ENCODE results near the gene TRANK1.
"Not testable (repeated sequence)": the region's sequence is repeated elsewhere in the genome, so short reads cannot be mapped to it uniquely, and the experiment has no call there.

TRANK1 gene

GRCh38 chr3:36911990-36912804 is 32.7 kb downstream of the TRANK1 start:
- DNase-seq: no peak

- DNase-seq: no peak
Measured at GRCh38 chr3:36909666-36910065, 35.2 kb downstream of the TRANK1 start.

GRCh38 chr3:36909181-36909580 is 35.7 kb downstream of the TRANK1 start:
- no peak for DNase-seq

GRCh38 chr3:36908647-36909180 is 36.1 kb downstream of the TRANK1 start:
- no peak for DNase-seq

GRCh38 chr3:36907911-36908646 is 36.8 kb downstream of the TRANK1 start:
- no peak for DNase-seq

GRCh38 chr3:36906504-36907149 is 38.2 kb downstream of the TRANK1 start:
- DNase-seq: no peak

- no peak for DNase-seq
Measured at GRCh38 chr3:36905545-36905944, 39.3 kb downstream of the TRANK1 start.

GRCh38 chr3:36904641-36905040 is 40.2 kb downstream of the TRANK1 start:
- DNase-seq: no peak

- DNase-seq: not testable (repeated sequence)
Measured at GRCh38 chr3:36904065-36904464, 40.8 kb downstream of the TRANK1 start.

- no peak for DNase-seq
Measured at GRCh38 chr3:36903119-36903882, 41.6 kb downstream of the TRANK1 start.

GRCh38 chr3:36901588-36901987 is 43.3 kb downstream of the TRANK1 start:
- no peak for DNase-seq

GRCh38 chr3:36900474-36901443 is 44.1 kb downstream of the TRANK1 start:
- no peak for DNase-seq

GRCh38 chr3:36895496-36896409 is 49.1 kb downstream of the TRANK1 start:
- no peak for DNase-seq

GRCh38 chr3:36894914-36895313 is 49.9 kb downstream of the TRANK1 start:
- no peak for DNase-seq

- no peak for DNase-seq
Measured at GRCh38 chr3:36893826-36894225, 51.0 kb downstream of the TRANK1 start.

- no peak for DNase-seq
Measured at GRCh38 chr3:36893137-36893557, 51.7 kb downstream of the TRANK1 start.

- no peak for DNase-seq
Measured at GRCh38 chr3:36892457-36893136, 52.3 kb downstream of the TRANK1 start.

- no peak for DNase-seq
Measured at GRCh38 chr3:36891701-36892160, 53.1 kb downstream of the TRANK1 start.

- DNase-seq: not testable (repeated sequence)
Measured at GRCh38 chr3:36891097-36891496, 53.8 kb downstream of the TRANK1 start.

GRCh38 chr3:36890261-36890660 is 54.6 kb downstream of the TRANK1 start:
- DNase-seq: no peak
